GM12872 (cell line): ENCODE results near the gene PPP1R27.

ENCODE experiments used
- CTCF ChIP-seq: IDR thresholded peaks from 3 replicates; pipeline ENCODE4 v1.5.1; 2011; ENCODE audit warnings: low read depth, mild to moderate bottlenecking, low read length, moderate library complexity; ENCODE audit not compliant: insufficient read depth

PPP1R27 gene

DNA sequence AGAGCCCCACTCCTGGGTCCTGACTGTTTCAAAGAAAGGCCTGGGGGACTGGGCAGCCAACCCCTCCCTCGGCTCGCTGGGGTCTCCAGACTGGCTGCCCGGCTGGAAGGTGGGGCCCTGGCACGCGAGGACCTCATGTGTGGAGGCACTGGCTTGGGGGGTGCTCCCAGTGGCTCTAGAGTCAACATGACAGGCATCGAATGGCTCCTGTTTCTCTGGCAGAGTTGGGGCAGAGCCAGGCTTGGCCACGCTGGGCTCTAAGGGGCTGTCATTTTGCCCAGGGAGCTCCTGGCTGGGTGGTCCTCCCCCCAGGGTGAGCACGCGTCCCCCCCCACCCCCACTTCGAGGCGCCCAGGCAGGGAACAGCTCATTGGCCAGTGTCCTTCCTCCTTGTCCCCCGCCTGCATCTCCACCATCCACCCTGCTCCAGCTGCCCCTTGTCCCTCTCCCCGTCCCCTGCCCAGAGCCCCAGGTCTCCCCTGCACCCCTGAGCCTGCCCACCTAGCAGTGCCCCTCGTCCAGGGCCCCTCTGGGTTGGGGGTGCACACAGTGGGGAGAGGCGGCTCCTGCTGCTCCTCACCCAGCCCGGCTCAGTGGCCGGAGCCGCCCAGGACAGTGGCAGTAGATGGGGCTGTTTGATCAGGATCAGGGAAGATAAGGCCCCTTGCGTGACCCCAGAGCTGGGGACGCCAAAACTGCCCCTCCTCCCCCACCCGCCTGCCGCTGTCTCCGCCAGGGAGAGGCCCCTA is 28.2 kb downstream of the PPP1R27 start:
- no peak for TF ChIP-seq CTCF

DNA sequence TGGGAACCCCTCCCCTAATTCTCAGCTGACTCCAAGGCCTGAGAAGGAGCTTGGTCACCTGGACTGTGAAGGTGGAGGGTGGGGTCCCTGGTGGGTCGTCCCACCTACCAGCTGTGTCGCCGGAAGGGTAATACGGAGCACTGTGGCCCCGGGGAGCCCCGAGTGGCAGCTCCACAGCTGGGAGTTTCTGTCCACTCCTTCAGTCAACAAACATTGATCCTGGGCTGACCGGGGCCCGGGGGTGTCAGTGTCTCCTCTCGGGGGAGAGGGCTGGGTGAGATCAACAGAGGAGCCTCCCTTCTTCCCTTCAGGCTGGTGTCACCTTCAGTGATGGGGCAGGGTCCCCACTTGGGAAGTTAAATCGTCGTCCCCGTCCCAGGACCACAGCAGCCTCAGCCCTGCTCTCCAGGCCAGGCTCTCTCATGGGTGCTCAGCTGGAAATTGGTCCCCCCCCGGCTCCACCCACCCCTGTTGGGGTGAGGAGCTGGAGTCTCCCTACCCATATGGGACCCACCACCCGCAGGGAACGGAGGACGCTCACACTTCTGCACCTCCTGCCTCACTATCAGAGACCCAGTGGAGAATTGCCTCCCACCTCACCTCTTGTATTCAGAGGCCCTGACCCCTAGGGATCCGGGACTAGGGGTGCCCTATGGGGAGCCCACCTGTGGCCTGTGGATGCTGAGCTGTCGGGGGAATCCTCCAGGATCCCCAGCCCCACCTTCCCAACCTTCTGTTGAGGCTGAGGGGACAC is 29.0 kb downstream of the PPP1R27 start:
- TF ChIP-seq CTCF: no peak

DNA sequence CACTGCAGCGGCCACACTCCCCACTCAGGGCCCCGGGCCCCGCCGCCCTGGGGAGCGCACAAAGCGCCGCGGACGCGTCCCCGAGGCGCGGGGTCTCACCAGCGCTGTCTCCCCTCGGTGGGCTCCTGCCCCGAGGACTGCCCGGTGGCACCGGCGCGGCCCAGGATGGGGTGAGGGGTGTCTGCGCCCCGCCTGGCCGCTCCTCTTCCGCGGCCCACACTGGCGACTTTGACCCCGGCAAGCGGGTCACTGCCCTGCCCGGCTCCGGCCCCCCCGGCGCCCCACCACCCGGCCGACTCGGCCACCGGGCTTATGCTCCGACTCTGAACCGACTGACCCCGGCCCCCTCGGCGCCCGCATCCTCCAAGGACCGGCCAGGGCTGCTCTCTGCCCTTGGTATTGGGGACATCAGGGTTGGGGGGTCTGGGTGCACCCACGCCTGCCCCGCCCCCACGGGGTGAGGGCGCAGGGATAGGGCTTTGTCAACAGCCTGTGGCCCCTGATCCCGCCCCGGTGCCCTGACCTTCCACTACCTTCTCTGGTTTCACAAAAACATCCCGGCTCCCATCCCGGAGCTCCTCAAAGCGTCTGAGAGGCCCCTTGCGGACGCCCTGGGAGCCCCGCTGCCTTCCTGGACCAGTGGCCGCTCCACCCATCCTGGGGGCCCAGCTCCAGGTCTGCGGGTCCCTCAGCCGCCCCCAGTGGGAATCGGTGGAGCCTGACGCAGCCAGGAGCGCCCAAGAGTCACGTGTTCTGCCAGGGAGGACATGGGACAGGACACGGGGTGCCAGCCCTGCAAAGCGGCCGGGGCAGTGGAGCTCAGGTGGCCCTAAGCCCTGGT is 30.1 kb downstream of the PPP1R27 start:
- no peak for TF ChIP-seq CTCF

GRCh38 chr17:81803728-81804558 is 30.9 kb downstream of the PPP1R27 start, which contains the start of gene GCGR:
Gene GCGR, plus strand, starts transcription at chr17:81804150. Its CDS starts 4,869 bp downstream, at chr17:81809019.
- TF ChIP-seq CTCF: no peak

DNA sequence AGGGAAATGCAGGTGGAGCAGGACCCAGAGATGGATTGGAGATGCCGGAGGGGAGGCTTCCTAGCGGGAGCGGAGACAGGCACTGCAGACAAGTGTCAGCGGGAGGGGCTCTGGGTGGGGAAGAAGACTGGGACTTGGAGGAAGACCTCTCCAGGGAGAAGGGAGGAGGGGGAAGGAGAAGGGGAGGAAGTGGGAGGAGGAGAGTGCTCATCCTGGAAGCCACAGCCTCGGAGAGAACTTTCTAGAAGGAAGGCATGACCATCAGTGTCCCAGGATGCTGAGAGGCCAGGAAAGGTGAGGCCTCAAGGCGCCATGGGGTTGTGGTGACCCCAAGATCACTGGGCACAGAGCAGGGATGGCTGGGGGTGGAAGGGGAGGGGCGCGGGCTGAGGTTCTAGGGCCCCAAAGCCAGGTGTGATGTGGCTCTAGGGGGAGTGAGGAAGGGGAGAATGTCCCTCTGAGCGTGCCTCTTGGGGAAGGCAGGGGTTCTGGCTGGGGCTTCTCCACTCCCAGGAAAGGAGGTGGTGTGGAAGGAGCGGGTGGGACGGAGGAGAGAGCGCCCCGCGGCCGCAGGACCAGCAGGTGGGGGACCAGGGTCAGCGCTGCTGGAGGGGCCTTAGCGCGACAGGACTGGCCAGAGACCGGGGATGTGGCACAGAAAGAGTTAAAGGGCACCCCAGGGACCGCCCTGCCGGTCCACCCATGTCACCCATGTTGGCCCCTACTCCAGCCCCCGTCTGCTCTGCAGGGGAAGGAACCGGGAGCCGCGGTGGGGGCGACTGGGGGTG is 31.8 kb downstream of the PPP1R27 start:
- TF ChIP-seq CTCF: no peak

DNA sequence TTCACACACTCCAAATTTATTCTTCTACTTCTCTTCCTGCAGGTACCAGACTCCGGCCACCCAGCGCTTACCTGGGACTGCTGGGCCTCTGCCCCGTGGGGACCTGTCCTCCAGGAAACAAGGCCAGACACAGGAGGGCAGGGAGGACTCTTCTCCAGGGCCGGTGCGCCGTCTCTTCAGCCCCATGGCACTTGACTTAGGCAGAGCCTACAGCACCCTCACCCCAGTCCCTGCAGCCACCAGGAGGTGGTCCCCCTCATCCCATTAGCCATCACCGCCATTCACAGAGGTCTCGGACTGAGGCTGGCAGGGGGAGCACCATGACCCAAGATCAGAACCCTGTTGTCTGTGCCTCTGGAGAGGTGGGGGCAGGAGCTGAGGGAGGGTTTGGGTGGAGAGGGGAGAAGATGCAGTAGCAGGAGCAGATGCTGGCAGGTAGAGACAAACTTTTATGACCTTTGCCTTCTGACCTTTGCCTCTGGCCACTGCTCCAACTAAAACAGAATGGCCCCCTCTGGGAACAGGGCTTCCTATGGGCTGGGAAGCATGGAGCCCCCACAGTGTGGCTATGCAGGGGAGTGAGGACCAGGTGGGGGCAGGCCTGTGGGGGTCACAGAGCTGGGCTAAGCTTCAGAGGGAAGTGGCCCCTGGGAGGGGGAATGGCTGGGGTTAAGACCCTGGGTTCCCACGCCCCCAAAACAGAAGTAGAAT is 32.6 kb downstream of the PPP1R27 start:
- TF ChIP-seq CTCF: no peak
